Urinary bladder (tissue), 4 donors: ENCODE results near the gene PKP3. TPM values are rescaled to one million over a fixed set of nuclear protein-coding genes. Genes with fewer than 3 reads are reported as not detected.

Experiments used
- DNase-seq: peaks from one replicate; pipeline ENCODE4 v3.0.0-alpha.2; 2015; ENCODE audit errors: extremely low spot score
- H3K27ac ChIP-seq: one replicate; pipeline ENCODE4 v1.5.1; 2013; ENCODE audit warnings: low read depth, mild to moderate bottlenecking, moderate library complexity
- H3K36me3 ChIP-seq: one replicate; pipeline ENCODE4 v1.6.1; 2013; ENCODE audit warnings: mild to moderate bottlenecking, moderate library complexity; ENCODE audit not compliant: insufficient read depth
- H3K4me1 ChIP-seq: one replicate; pipeline ENCODE4 v1.6.1; 2013; ENCODE audit warnings: mild to moderate bottlenecking, moderate library complexity; ENCODE audit not compliant: insufficient read depth
- H3K4me3 ChIP-seq: one replicate; pipeline ENCODE4 v1.5.1; 2013; ENCODE audit warnings: low read depth, low read length
- WGBS: extraction: QIAGEN DNeasy Blood & Tissue Kit; methylation state at CpG from one replicate; pipeline ENCODE4 v1.1.7; 2013; 5-methylcytosine and 5-hydroxymethylcytosine counted together
- polyA plus RNA-seq: library from polyadenylated mRNA; stranded (reverse); fragments of 200-250 nt; gene quantifications from one replicate; pipeline ENCODE4 v1.2.3, GENCODE V29; 2013
- total RNA-seq: library from RNA; depleted of rRNA; stranded (reverse); fragments of >200 nt; gene quantifications from one replicate; pipeline ENCODE4 v1.2.3, GENCODE V29; 2014
- donor health status: healthy with polysubstance abuse.
- donor health status: healthy.

Gene PKP3
- total and polyA plus RNA-seq, 2 donors = 5.2 to 8.4 TPM

- Histone ChIP-seq H3K27ac (no peak overlapping the region), H3K36me3 (no peaks in the 10 kb centered on the region), H3K4me3 (no peak overlapping the region), H3K4me1 (no peaks in the 10 kb centered on the region)
- 59% methylated on average over 20 of the region's 20 CpGs for WGBS
- DNase-seq = no peak
Measured at GRCh38 chr11:445765-446588, 52.0 kb downstream of the PKP3 start.

GRCh38 chr11:446891-447290 is 52.9 kb downstream of the PKP3 start:
- Histone ChIP-seq H3K4me3 (no peak overlapping the region), H3K36me3 (no peaks in the 10 kb centered on the region), H3K4me1 (no peaks in the 10 kb centered on the region), H3K27ac (no peak overlapping the region)
- no peak for DNase-seq
- WGBS = 66% methylated on average over 7 of the region's 7 CpGs

GRCh38 chr11:447923-448731 is 54.1 kb downstream of the PKP3 start:
- H3K27ac ChIP-seq = peak overlapping the region; percentile 78
- no peaks in the 10 kb centered on the region for H3K4me1 ChIP-seq
- H3K36me3 ChIP-seq = no peaks in the 10 kb centered on the region
- WGBS = 2% methylated on average over 55 of the region's 55 CpGs
- peak; percentile 77 for DNase-seq
- H3K4me3 ChIP-seq = peak overlapping the region; percentile 34

GRCh38 chr11:449889-450808 is 56.1 kb downstream of the PKP3 start, which contains the start of gene PTDSS2:
Gene PTDSS2, plus strand, starts transcription at chr11:450279. Its CDS starts 177 bp downstream, at chr11:450456.
- WGBS = under 1% methylated on average over 108 of the region's 108 CpGs
- DNase-seq = peak; percentile 89
- no peaks in the 10 kb centered on the region for H3K4me1 ChIP-seq
- H3K27ac ChIP-seq = peak within 1 kb of the TSS; percentile 60
- H3K36me3 ChIP-seq = no peaks in the 10 kb centered on the region
- peak within 1 kb of the TSS; percentile 82 for H3K4me3 ChIP-seq

- WGBS = 1% methylated on average over 46 of the region's 46 CpGs
- DNase-seq = no peak
- Histone ChIP-seq H3K27ac (peak overlapping the region; percentile 60), H3K4me3 (peak overlapping the region; percentile 82), H3K36me3 (no peaks in the 10 kb centered on the region), H3K4me1 (no peaks in the 10 kb centered on the region)
Measured at GRCh38 chr11:450809-451451, 56.9 kb downstream of the PKP3 start.

- no peak overlapping the region for H3K27ac ChIP-seq
- H3K4me1 ChIP-seq = no peaks in the 10 kb centered on the region
Measured at GRCh38 chr11:451738-452137, 57.7 kb downstream of the PKP3 start.

GRCh38 chr11:452203-452744 is 58.3 kb downstream of the PKP3 start:
- 91% methylated on average over 12 of the region's 12 CpGs for WGBS
- Histone ChIP-seq H3K36me3 (no peaks in the 10 kb centered on the region), H3K4me3 (no peak overlapping the region), H3K4me1 (no peaks in the 10 kb centered on the region), H3K27ac (no peak overlapping the region)
- no peak for DNase-seq

More at GRCh38 chr11:451738-452137, 57.7 kb downstream of the PKP3 start:
- WGBS = 86% methylated on average over 14 of the region's 14 CpGs
- DNase-seq = no peak
- Histone ChIP-seq H3K36me3 (no peaks in the 10 kb centered on the region), H3K4me3 (peak overlapping the region; percentile 82)

GRCh38 chr11:452916-453527 is 59.0 kb downstream of the PKP3 start:
- Histone ChIP-seq H3K4me3 (no peak overlapping the region), H3K36me3 (no peaks in the 10 kb centered on the region), H3K27ac (no peak overlapping the region), H3K4me1 (no peaks in the 10 kb centered on the region)
- 91% methylated on average over 19 of the region's 19 CpGs for WGBS
- DNase-seq = no peak

GRCh38 chr11:453564-453963 is 59.6 kb downstream of the PKP3 start:
- no peaks in the 10 kb centered on the region for H3K36me3 ChIP-seq
- 86% methylated on average over 13 of the region's 13 CpGs for WGBS
- DNase-seq = no peak
- H3K27ac ChIP-seq = no peak overlapping the region
- no peaks in the 10 kb centered on the region for H3K4me1 ChIP-seq
- H3K4me3 ChIP-seq = no peak overlapping the region

GRCh38 chr11:454043-454442 is 60.0 kb downstream of the PKP3 start:
- Histone ChIP-seq H3K4me1 (no peaks in the 10 kb centered on the region), H3K36me3 (no peaks in the 10 kb centered on the region), H3K27ac (no peak overlapping the region), H3K4me3 (no peak overlapping the region)
- WGBS = 90% methylated on average over 9 of the region's 9 CpGs
- DNase-seq = no peak
